Activated CD4-positive, alpha-beta T cell treated with anti-CD3 and anti-CD28 coated beads for 1 hour (primary cell): Measurements from ENCODE around the gene BRAT1.
A peak's percentile ranks its signal among the peaks of the same experiment; 100 is the strongest.

Experiments used
- DNase-seq: peaks from one replicate; pipeline ENCODE4 v3.0.0-alpha.2; 2020

BRAT1 gene

DNA sequence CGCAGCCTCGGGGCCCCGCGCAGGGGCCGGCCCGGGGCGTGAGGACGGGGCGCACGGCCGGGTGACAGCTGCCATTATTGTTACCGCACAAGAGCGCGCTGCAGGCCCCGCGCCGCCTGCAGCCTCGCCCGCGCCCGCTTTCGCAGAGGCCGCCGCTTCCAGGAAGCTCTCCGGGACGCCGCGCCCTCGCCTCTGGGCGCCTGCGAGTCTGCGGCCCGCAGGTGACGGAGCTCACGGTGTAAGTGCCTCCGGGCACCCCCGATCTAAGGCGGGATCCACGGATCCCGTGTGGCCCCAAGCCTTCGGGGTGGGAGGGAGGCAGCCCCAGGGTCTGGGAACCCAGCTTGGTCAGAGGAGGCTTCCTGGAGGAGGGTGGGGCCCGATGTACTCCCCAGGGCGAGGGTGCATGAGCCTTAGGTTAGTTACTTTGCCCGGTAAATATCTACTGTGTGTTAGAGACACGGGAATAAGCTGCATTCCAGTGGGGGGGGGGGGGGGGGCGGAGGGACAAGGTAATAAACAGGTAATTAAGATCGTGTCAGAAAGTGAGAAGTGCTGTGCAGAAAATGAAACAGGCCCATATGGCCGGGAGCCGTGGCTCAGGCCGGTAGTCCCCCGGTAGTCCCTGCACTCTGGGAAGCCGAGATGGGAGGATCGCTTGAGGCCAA lies 4.1 kb upstream of the BRAT1 start:
- no peak for DNase-seq

DNA sequence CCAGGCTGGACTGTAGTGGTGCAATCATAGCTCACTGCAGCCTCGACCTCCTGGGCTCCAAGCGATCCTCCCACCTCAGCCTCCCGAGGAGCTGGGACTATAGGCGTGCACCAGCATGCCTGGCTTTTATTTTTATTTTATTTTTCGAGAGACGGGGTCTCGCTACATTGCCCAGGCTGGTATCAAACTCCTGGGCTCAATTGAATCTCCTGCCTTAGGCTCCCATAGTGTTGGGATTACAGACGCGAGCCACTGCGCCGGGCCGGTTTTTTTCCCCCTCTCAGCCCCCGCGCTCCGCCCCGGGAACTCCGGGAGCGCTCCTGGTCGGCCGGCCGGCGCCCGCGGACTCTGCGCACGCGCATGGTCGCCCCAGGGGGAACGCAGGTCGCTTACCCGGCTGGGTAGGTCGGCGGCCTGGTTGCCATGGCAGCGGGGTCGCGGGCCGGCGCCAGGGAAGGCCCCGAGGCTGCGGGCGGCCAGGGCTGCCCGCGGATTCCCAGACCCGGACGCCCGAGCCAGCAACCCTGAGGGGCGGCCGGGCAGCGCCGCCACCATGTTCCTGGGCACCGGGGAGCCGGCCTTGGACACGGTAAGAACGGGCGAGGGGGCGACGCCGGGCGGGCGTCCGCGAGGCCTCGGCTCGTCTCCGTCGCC lies 3.4 kb upstream of the BRAT1 start, which contains the start of gene IQCE:
TSS of gene IQCE (plus strand) at position 351 of the 654 bp plus-strand sequence. CDS start at position 554, 203 bp downstream.
- peak; percentile 82 for DNase-seq

DNA sequence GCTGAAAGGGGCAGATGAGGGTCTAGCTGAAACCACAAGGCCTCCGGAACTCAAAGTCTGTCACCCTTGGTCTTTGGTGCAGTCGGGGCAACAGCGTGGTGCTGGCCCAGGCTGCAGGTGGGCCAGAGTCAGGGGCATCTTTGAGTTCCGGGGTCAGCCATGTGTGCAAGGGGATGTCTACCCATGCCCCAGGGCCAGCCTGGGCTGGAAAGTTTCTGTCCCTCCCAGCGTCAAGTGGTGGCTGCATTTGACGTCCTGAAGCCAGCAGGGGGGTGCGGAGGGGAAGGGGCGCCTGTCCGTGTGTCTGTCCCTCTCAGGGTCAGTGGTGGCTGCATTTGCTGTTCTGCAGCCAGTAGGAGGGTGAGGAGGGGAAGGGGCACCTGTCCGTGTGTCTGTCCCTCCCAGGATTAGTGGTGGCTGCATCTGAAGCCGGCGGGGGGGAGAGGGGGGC lies 638 bp downstream of the BRAT1 start:
- no peak for DNase-seq

DNA sequence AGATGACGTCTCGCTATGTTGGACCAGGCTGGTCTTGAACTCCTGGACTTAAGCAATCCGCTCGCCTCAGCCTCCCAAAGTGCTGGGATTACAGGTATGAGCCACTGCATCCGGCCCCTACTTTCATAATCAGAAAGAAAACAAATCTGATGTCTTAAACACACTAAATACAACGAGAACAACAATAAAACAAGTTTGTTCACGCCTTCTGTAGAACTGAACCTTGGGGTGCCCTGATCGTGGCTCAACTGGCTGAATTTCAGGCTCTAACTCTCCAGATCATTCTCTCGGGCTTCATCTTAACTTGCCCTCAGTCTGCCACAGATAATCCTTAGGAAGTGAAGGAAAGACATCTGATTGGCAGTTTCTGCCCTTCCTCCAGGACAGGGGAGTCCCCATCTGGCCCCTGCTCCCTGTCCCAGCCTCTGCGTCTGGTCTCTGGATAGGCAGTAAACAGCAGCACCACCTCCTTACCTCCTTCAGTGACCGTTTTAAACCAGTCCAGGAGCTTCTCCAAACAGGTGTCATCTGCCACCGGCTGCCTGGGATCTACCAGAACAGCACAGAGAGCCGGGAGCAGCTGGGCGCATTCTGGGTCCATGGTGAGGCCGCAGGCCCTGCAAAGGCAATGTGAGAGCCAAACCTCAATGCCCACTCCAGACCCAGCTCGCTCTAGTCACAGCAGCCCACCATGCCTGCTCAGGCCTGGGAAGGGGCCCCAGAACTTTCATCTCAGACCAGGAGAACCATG lies 1.3 kb downstream of the BRAT1 start:
- DNase-seq = no peak

DNA sequence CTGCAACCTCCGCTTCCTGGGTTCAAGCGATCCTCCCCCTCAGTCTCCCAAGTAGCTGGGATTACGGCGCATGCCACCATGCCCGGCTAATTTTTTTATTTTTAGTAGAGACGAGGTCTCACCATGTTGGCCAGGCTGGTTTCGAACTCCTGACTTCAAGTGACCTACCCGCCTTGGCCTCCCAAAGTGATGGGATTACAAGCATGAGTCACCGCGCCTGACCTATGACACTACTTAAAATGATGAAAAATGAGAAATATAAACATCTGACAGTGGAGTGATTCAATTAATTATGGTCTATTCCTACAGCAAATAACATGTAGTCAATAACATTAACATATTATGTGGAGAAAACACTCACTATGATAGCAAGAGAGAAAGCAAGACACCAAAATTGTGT lies 2.2 kb downstream of the BRAT1 start:
- DNase-seq = no peak

DNA sequence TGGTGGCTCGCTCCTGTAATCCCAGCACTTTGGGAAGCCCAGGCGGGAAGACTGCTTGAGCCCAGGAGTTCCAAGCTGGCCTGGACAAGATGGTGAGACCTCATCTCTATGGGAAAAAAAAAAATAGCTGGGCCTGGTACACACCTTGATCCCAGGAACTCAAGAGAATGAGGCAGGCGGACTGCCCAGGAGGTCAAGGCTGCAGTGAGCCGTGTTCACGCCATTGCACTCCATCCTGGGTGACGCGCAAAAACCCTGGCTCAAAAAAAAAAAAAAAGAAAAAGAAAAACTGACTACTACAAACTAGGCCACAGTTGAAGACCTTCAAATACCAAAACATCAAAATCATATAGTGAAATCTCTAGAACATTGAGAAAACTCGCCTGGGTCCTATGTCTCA lies 3.9 kb downstream of the BRAT1 start:
- DNase-seq = no peak

DNA sequence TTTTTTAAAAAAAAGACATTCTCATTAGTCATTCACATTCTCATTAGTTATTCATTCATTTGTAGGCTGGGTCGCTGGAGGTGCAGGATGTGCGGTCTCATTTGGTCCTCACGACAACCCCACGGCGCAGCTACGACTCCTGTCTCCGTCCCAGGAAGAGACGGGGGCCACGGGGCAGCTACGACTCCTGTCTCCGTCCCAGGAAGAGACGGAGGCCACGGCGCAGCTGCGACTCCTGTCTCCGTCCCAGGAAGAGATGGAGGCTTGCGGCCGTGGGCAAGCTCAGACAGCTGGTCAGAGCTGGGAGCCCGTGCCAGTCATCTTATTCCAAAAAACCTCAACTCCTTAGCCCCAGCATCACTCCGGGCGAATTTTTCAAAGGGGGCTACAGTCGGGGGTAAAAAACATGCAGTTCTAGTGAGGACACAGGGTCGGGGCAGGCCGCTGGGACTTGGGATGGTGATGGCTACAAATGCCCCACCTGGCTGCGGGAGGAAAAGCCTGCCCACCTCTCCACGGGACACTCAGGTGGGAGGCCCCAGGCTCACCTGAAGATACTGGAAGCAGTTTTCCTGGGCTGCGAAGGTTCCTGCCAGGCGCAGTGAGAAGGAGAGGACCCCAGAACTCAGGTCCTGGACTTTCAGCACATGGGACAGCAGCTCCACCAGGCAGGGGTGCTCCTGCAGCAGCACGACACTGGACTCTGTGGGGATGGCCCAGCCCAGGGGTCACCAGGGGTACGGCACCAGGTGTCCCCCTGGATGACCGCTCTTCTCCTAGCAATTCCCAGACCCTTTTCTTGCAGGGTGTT lies 8.3 kb downstream of the BRAT1 start:
- DNase-seq = no peak

DNA sequence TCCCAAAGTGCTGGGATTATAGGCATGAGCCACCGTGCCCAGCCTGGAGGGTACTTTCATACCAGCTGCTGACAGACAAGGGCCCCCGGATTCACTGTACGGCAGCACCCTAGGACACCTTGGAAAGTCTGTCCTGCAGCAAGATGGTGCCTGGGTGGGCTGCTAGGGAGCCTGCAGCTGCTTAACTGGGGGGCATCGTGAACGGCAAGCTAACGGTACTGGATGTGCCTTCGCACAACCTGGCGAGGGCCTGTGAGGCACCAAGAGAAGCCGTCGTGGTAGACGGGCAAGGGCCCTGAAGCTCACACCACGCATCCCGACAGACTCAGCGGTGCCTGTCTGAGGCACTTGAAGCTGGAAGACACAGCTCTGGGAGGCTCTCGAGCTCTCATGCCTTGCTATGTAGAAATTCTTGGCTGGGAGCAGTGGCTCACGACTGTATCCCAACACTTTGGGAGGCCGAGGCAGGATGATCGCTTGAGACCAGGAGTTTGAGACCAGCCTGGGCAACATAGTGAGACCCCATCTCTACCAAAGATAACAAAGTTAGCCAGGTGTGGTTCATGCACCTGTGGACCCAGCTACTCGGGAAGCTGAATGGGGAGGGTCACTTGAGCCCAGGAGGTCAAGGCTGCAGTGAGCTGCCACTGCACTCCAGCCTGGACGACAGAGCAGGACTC lies 9.4 kb downstream of the BRAT1 start:
- DNase-seq = no peak

DNA sequence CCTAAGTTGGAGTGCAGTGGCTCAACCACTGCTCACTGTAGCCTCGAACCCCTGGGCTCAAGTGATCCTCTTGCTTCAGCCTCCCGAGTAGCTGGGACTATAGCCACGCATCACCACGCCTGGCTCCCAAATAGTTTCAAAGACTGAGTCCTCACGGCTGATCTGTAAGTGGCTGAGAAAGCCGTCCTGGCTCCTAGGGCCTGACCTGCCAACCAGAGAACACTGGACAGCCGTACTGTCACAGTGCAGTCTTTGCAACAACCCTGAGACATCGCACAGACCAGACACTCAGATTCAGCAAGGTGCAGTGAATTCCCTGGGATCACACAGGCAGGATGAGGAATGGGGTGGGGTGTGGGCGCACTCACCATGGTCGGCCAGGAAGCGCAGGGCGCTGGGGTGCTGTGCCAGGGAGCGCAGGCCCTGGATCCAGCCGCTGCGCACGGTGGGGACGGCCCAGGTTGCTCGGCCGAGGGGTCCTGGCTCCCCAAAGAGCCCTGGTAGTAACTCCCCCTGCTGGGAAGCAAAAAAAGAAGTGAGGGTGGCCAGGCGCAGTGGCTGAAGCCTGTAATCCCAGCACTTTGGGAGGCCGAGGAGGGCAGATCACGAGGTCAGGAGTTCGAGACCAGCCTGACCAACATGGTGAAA lies 10.7 kb downstream of the BRAT1 start:
- no peak for DNase-seq

DNA sequence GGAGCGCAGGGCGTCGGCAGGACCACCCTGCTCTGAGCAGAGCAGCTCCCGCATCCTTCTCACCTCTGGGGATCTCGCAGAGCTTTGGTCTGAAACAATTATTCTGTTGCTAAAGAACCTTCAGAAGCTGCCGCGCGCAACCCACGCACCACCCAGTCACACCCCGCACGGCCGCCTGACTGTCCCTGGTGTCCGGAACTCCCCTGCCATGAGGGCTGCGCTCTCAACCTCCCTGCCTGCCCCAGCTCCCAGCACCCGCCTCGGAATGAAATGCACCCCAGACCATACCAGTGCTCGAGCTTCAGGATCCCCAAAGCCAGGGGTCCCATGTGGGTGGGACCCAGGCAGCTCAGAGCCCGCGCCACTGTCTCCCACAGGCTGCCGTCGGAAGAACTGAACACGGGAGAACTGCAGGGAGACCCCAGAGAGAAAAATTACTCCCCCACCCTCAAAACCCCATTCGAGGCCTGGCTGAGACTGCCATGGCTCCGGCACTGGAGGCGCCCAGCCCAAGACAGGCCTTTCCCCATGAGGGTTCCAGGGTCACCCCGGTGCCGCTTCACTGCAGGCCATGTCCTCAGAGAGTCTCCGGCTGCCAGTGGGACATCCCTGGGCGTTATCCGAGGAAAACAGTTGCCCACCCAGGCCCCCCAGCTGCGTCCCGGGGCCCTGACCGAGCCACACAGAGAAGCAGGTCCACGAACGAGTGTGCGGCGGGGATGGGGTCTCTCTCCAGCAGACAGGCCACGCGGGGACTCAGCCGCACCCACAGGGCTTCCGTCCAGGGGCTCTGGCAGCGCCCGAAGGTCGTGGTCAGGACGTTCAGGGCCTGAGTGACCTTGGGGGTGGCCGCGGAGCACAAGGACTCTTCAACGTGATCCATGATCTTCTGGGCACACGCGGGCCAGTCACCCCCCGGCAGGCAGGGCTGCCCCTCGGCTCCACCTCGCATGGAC lies 12.1 kb downstream of the BRAT1 start:
- no peak for DNase-seq

DNA sequence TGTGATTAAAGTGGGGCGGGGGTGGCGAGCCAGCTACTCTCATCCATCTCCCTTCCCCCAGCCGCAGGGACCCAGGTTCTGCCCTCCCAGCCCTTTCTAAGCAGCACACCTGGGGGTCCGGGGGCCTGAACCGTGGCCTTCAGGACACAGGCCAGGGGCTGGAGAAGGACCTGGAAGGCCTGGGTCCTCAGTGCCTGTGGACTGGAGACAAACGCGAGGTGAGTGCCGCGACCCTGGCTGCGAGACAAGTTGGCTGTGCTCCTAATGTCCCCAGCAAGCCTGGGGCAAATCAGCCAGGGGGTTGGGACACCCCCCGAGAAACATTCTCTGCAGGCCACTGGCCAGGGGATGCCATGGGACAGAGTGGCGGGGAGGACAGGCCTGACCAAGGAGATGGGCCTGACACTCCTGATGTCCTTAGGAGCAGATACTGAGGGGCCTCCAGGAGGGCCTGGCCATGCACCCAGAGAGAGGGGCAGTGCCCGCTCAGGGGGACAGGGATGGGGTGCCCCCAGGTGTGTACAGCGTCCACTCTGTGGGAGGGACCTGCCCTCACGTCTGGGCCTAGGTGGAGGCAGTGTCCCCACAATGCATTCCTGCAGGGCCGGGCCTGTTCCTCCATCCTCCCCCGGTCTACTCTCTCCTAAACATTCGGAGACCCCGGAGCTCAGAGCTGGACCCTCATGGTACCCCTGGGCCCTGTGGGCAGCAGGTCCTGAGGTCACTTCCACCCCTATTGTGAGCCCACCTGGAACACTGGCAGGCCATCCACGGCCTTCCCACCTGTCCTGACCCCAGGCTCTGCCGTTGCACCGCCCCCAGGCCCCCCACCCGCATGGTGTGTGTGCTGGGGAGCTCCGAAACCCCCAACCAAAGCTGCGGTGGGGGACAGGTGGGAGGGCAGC lies 13.1 kb downstream of the BRAT1 start:
- DNase-seq = no peak

DNA sequence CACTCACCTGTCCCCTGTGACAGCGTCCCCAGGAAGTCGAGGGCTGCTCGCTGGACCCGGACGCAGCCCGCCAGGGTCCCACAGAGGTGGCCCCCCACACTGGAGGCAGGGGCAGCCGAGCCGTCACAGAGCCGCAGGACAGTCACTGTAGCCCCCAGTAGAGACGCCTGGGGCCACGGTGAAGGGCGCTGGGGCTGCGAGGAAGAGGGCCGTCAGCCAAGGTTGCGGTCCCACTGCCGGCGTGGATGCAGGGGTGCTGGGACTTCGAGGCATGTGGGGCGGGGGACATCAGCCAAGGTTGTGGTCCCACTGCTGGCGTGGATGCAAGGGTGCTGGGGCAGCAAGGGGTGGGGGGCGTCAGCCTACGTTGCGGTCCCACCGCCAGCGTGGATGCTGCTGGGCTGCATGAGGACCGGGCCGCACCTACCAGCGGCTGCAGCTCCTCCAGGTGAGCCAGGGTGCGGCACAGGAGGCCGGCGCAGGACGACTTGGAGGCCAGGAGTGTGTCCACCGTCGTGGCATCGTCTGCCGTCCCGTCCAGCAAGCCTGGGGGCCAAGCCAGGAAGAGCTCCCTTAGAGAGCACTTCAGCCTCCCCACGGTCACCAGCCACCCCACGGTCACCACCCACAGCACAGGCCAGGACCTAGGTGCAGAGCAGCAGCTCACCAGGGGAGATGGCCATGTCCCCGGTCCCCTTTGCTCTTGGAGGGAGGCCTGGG lies 13.9 kb downstream of the BRAT1 start:
- no peak for DNase-seq

DNA sequence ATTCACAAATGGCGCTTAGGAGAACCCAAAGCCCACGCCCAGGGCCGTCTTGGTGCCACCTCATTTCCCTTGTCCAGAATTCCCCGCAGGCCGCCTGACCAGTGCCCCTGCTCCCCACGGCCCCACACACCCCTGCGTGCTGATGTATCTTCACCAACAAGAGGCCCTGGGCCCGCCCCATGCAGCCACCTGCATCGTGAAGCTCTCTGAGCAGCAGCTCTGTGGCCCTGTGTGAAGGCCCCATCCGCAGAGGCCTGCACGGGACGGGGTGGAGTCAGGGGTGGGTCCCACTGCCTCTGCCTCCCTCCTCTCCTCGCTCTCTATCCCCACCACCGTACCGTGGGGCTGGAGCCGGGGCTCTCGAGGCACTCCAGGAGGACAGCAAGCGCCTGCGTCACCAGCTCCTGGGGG lies 14.7 kb downstream of the BRAT1 start:
- no peak for DNase-seq

DNA sequence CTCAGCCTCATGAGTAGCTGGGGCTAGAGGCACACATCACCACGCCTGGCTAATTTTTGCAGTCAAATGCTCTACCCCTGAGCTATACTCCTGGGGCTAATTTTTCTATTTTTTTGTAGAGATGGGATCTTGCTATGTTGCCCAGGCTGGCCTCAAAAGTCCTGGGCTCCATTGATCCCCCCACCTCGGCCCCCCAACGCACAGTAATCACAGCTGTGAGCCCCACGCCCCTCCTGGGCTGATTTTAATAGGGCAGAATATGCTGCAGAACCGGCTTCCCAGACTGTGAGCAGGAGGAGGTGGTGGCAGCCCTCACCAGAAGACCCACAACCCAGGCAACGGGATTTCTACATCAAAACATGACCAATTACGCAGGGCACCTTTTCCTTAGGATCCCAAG lies 15.2 kb downstream of the BRAT1 start:
- DNase-seq = no peak

DNA sequence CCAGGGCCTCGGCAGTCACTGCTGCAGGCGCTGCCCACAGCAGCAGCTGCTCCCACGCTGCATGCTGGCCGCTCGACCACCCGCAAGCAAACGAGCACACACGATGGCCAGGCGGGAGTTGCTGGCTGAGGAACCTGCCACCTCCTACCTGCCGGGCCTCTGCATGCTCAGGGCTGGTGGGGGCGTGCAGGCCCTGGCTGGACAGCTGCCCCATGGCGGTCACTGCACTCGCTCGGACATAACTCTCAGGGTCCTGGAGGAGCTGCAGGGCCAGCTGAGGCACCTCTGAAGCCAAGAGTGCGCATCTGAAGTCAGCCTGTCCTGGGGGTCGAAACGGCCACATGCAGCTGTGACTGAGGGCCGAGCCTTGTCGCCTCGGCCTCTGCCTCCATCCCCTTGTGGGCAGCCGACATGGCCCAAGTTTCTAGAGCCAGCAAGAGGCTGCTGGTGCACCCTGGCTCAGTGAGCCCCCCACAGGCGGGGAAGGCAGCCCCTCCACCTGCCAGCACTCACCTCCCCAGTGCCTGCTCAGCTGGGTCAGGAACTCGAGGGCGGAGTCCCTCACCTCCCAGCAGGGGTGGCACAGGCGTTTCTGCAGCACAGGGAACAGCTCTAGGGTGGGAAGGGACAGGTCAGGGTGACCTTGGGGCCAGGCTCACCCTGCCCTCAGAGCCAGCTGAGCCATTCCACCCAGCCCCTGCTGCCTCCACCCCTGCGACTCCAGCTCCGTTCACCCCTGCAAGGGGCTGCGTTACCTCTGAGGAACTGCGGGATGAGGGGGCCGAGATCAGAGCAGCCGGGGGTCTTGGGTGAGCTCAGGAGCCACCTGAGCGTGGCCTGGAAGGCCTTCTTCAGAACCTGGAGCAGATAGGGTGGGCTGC lies 16.1 kb downstream of the BRAT1 start:
- no peak for DNase-seq

DNA sequence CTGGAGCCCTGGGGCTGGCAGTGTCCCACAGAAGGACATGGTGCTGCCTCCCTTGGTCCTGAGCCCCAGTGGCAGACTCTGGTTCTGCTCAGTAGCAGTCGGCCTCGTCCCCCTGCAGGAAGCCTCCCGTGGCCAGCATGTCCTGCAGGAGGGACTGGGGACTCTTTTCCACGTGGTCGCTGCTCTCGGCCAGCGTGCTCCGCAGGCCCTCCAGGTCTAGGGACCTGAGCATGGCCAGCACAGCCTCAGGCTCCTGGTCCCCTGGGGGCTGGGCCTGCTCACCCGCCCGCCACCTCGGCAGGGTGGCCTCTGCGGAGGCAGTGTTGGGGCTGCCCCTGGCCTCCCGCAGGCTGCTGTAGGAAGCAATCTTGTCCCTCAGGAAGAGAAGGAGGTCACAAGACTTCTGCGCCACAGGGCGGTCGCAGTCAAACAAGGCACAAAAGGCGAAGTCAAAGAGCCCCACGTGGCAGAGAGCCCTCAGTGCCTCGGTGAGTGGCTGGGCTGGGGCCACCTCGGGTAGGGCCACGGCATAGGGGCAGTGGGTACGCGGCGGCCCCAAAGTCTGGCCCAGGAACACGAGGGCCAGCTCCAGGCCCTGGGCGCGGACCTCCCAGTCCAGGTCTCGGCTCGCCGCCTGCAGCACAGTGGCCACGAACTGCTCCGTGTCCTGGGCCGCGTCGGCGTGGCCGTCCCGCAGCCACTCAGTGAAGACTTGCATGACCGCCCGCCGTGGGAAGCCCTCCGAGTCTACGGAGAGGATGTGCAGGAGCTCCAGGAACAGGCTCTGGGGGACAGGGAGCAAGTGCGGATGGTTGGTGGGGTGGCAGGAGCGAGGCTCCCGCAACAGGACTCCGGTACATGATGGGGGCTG lies 17.1 kb downstream of the BRAT1 start:
- DNase-seq = no peak
